HG03097 (cell line): ENCODE results near the gene ATP1A1.

Experiments
- ATAC-seq: cut with Tn5 transposase; IDR thresholded peaks from one replicate; pipeline ENCODE4 v1.9.1; 2021; ENCODE audit not compliant: unreplicated experiment, low FRiP score

Gene ATP1A1

DNA sequence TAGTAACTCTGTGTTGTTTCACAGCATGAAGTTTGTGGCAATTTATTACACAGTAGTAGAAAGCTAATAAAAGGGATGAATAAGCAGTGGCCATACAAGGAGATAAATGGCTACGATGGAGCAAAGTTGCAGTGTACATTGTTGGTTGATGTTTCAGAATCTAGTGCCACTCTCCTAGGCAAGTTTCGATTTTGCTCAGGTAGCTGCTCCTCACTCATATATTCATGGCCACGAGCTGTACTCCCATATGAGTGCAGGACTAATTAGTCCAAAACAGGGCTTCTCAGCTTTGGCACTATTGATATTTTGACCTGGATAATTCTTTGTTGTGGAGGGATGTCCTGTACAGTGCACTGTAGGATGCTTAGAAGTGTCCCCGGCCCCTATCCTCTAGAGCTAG is 30.0 kb upstream of the ATP1A1 start:
- ATAC-seq = no peak

DNA sequence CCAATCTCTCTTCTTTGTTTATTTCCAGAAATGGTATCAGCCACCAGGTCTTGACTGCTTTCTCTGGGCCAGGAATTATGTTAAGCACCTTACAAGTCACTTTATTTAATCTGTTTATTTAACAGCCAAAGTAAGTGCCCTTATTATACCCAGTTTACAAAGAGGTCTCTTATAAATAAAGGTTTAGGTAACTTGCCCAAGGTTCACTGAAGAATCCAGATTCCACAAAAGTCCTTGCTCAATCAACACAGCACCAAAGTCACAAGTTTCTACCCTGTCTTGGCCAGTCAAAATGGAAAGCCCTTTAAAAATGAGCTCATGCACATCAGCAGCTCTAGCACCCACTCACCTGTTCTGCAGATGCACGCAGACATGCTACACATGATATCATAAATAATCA is 28.0 kb upstream of the ATP1A1 start:
- no peak for ATAC-seq

DNA sequence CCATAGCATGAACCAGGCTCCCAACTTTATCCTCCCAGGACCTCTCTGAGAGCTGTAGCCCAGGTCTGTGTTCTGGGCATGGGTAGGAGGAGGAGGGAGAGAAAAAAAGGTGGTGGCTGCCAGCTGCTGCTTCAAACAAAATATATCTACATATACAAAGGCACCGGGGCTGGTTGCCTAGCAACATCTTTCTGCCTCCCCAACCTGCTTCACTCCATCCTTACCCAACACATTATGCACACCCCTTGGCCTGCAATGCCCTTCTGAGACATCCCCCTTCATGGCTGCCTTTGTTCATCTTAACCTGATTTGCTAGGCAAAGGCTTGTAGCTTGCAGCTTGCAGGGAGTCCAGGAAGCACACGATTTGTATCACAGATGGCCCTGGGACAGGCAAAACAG is 27.2 kb upstream of the ATP1A1 start:
- no peak for ATAC-seq

DNA sequence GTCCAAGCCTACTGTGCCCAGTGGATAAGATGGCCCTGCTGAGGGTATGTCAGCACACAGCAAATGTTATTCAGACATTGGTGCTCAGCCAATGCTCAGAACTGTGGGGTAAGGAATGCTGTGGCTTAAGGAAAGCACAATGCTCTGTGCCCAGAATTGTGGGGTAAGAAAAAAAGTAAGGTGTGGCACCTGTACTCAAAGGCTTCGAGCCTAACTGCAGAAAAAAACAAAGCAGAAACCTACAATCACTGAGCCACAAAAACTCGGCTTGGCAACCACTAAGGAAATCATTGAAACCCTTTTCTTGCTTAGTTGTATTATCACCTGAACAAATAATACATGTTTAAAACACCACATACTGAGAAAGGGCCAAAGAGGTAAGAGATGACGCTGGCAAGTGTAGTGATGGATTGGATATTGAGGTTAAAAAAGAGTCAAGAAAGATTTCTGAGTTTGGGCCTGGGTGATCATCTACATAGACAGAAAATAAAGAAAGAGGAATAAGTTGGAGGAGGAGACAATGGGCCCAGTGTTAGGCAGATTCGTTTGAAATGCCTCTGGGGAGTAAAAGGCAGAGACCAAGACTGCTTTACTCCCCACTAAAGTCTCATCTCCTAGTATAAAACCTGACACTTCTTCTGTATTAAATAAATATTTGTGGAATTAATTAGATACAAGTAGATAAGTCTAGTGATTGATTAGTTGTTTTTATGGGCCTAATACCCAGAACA is 25.9 kb upstream of the ATP1A1 start:
- no peak for ATAC-seq

DNA sequence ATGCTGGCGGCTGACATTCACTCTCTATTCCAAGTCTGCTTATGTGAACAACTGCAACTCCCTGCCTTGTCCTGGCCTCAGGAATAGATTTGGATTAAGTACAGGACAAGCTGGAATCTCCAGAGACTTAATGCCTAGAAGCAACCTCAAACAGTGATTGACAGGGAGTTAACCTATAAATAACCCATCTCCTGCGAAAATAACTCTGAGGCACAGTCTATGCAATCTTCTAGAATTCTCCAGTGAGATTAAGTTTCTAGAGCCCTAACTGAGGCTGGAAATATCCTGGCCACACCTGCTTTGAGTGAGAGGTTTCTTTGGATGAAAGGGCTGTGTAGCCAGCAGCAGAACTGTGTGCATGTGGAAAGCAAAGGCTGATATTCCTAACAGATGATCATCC is 25.3 kb upstream of the ATP1A1 start:
- no peak for ATAC-seq

DNA sequence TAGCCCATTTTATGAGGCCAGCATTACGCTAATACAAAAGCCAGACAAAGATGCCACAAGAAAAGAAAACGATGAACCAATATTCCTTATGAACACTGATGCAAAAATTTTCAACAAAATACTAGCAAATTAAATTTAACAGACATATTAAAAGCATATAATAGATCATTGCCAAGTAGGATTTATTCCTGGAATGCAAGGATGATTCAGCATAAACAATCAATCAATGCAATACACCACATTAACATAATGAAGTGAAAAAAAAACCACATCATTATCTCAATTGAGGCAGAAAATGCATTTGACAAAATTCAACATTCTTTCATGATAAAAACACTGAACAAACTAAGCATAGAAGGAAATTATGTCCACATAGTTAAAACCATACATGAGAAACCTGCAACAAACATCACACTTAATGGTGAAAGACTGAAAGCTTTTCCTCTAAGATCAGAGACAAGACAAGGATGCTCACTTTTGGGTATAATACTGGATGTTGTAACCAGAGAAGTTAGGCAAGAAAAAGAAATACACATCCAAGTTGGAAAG is 22.9 kb upstream of the ATP1A1 start:
- no peak for ATAC-seq

DNA sequence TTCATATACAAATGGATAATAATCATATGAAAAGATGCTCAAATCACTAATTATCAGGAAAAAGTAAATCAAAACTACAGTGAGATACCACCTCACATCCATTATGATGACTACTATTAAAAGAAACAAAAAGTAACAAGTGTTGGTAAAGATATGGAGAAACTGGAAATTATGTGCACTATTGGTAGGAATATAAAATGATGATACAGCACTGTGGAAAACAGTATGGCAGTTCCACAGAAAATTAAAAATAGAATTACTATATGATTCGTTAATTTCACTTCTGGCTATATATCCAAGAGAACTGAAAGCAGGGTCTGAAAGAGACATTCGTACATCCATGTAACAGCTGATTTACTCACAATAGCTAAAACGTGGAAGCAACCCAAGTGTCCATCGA is 21.1 kb upstream of the ATP1A1 start:
- ATAC-seq = no peak

DNA sequence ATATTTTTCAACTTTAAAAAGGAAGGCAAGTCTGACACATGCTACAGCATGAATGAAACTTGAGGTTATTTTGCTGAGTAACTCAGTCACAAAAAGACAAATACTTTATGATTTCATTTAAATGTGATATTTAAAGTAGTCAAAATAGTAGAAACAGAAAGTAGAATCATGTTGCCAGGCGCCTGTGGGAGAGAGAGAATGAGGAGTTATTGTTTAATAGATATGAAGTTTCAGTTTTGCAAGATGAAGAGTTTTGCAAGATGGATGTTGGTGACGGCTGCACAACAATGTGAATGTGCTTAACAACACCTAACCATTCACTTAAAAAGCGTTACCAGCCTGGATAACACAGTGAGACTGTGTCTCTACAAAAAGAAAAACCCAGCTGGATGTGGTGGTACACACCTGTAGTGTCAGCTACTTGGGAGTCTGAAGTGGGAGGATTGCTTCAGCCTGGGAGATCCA is 20.7 kb upstream of the ATP1A1 start:
- no peak for ATAC-seq

DNA sequence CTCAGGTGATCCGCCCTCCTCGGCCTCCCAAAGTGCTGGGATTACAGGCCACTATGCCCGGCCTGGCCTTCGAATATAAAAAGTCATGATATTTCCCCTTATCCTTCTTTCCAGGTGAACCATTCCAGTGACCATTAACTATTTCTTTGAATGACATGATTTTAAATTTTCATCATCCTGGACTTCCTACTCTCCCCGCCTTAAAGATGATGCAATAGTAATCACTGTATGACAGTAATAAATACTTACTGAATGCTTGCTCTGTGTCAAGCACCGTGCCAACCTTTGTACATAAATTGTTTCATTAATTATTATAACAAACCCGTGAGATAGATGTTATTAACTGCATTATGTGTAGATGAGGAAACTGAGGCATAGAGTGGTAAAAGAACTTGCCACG is 19.9 kb upstream of the ATP1A1 start:
- no peak for ATAC-seq

DNA sequence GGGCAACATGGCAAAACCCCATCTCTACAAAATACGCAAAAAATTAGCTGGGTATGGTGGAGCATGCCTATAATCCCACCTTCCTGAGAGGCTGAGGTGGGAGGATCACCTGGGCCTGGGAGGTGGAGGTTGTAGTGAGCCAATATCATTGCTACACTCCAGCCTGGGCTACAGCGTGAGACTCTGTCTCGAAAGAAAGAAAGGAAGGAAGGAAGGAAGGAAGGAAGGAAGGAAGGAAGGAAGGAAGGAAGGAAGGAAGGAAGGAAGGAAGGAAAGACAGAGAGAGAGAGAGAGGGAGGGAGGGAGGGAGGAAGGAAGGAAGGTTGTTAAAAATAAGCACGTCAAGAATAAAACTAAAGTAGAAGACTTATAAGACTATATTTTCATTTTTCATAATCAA is 17.0 kb upstream of the ATP1A1 start:
- ATAC-seq = no peak

DNA sequence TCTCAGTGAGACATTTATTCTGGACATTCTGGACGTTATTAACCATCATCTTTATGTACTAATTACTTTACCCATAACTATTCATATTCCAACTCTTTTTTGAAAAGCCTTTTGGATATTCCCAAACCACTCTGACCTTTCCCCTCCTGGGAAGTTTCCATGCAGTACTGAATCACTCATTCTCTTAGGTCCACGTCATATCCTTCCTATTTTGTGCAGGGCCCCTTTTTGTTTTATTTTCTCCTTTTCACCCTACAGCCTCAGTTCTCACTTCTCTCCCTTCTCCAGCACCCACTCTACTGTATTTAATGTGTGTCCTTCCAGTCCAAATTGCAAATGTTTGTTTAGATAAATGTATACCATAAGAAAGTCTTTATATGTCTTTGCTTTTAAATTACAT is 16.4 kb upstream of the ATP1A1 start:
- ATAC-seq = no peak

DNA sequence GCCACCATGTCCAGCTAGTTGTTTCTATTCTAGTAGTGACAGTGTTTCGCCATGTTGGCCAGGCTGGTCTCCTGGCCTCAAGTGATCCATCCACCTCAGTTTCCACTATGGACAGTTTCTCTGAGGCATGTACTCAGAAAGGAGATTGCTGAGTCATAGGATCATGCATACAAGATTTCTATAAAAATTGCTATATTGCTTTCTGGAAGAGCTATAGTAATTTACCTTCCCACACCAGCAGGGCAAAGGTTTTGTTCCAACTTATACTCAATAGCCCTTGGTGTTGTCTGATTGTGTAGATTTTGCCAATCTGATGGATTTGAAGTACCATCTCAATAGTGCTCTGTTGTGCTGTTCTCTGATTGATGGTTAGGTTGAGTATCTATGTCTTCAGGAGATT is 15.6 kb upstream of the ATP1A1 start:
- no peak for ATAC-seq

DNA sequence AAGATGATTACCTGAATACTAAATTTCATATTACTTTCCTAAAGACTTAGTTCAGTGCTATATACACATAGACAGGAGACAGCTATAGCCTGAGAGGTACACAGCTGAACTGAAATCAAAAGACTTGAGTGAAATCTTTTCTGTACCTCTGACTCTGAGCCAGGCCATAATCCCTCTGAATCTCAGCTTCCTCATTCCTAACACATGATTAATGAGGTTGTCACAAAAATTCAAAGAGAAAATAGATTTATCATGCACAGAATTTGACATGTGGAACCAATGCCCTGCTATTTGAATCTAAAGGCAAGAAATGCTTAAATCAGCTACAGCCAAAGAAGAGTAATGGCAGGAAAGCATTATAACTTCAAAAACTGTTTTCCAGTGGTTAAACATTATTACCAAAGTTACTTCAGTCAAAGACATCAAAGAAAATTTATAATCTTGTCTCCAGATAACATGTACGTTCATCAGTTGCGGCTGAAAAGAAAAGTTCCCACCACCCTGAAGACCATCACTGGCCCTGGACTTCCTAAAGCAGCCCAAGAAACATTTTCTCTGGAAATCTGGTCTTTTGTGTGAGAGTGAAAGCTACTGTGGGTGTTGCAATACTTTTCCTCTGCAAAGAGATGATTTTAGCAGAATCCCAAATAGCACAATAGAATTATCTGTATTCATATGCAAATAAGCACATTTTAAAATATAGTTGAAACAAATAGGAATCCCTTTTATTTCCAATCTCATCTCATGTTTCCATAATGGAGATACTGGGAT is 13.8 kb upstream of the ATP1A1 start:
- ATAC-seq = no peak

DNA sequence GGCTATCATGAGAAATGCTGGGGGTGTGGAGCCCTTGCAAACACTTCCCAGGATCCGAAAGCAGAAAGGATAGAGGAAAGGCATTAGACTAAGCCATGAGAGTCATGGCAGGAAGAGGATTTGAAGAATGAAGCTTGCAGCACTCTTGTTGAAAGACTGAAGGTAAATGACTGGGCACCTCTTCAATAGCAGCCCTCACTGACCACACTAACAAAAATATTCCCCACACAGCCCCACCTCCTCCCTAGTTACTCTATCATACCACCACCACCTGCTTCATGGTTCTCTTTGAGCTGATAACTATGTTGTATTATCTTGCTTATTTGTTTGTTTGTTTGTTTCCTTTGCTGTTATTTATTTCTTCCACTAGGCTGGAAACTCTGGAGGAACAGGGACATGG is 13.2 kb upstream of the ATP1A1 start:
- no peak for ATAC-seq

DNA sequence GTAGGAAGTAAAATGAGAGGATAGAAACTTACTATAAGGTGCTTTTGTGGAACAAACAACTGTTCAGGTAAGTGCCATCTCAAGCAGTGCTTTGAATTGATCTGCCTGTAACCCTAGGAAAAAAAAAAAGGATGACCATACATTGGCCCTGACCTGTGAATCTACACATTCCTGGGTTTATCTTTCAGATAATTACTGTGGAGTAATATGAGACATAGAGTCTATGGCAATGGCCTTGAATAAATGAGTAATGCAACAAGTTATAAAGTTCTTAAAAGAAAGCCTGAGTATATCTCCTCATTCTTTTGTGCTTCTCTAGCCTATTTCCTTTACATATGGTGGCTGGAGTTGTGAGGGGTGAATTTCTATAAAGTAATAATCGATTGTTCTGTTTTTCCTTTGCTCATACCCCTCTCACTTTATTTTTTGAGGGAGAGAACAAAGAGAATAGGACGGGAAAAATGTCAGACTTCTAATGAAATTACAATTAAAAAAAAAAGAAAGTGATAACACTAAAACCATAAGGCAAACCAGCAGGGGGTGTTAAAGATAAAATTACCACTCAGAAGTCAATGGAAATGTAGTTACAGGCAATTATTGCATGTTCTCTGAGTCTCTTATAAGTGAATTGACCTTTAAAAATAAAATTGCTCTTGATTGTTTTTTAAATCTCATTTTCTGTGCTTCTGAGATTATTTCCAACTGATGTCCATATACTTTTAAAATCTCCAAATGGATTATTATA is 12.4 kb upstream of the ATP1A1 start:
- ATAC-seq = no peak

DNA sequence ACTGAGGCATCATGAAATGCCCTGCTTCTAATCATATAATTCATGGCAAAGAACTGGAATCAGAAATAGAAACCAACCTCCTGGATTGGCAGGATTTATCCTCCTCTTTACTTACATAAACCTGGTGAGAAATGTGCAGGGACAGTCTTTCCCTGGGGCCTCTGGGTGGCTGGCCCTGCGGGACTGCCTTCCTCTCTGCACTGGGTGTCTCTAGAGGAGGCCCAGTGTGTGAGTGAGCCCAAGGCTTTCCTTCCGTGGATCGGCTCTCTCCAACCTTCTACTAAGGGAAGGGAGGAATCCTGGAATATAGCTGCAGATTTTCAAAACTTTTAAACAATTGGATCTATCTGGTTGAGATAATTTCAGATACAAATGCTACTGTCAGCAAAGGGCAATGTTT is 11.4 kb upstream of the ATP1A1 start:
- ATAC-seq = no peak

DNA sequence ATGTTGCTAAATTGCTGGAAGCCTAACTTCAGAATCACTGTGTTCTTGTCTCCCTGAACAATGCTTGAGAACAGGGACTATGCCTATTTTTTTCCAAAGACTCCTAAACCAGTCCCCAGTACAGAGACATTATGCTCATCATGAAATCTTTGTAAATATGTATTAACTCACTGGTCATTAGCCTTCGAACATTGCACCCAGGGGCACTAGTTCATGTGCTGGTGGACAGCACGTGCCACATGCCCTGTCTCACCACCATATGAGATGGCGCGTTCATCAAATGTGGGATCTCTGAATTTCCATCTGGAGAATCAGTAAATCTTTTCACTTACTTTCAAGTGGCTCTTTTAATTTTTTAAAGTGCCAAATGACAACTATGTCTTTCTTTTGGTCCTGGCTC is 11.0 kb upstream of the ATP1A1 start:
- no peak for ATAC-seq

DNA sequence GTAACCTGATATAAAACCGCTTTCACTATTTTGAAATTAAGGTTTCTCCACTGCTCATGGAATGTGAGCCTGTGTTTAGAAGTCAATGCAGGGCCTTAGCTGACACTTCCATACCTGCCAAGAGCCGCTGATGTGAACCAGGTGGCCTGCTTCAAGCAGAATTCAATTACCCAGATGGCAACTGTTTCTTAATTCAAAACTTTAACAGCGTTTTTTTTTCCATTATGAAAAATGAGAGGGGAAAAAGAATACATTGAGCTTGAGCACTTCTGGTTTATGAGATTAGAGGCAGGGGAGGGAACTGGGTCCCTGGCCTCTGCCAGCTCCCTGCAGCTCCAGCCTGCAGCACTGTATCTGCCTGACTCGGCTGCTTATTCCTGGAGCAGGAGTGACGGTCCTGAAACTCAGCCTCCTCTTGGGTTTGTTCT is 7.7 kb upstream of the ATP1A1 start:
- no peak for ATAC-seq

DNA sequence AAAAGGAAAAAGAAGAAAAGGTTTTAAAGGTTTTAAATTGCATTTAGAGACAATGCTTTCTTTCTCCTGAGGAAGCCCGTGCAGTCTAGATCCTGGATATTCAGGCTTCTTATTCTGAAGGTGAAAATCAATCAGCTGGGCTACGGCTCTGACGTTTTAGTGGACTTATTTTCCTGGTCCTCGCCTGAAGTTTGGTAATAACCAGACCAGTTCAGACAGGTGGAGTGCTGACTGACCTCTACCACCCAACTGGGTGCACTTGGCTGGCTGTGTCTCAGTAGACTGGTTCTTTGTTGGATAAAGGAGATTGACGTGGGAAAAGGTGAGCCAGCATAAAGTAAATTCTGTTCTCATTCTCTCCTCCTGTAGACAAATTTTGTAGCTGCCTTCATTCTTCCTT is 7.2 kb upstream of the ATP1A1 start:
- ATAC-seq = no peak

DNA sequence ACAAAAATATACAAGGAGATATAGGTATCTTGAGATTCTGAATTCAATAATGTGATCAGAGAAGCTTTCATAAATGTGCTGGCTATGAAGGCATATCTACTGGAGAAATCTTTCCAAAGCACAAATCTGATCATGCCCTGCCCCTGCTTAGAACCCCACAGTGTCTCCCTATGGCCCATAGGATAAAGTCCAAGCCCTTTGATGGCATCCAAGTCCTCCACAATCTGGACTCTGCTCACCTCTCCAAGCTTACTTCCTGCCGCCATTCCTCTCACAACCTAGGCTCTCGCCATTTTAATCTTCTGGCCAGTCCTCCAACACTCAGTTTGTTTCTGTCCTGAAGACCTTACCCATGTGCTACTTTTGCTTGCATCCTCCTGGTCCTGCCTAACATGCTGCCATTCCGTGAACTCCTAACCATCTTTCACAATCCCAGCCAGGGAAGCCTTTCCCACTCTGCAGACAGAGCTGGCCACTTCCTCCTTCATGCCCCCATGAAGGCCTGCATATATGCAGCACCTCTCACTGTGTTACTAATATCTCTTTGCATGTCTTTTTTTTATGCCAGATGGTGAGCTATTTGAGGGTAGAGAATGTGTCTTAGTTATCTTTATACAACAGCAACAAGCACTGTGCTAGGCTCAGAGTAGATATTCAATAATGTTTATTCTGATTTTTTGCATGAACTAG is 5.6 kb upstream of the ATP1A1 start:
- no peak for ATAC-seq

DNA sequence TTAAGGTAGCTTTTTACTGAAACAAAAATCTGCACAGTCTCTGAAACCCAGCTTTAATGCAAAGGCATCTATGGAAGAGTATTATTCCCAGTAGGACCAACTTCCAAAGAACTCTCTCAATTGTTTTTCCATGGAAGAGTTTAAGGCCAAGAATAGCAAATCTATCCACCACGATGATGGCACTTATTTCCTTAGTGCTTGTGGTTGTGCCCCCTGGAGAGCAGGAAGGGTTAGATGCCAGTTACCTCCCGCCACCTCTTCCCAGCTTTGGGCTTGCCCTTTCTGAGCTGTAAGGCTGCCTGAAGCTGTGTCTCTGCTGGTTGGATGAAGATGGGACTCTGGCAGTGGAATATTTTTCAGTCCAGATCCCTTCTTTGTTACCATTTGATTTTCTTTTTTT is 4.8 kb upstream of the ATP1A1 start:
- no peak for ATAC-seq
